Right atrium auricular region (tissue), 2 donors: ENCODE data around the gene GOLGA6L4. TPM values are rescaled to one million over a fixed set of nuclear protein-coding genes. Genes with fewer than 3 reads are reported as not detected.
"Not testable (repeated sequence)": the region's sequence is repeated elsewhere in the genome, so short reads cannot be mapped to it uniquely, and the experiment has no call there.

Experiments used
- DNase-seq: peaks from one replicate; pipeline ENCODE4 v3.0.0-alpha.2; 2019; ENCODE audit warnings: low spot score
- H3K27ac ChIP-seq, 2 donors: fragments of 200-600 bp; sonication (generic); 1 replicate in 1 of 2; 2 replicates in 1 of 2; pipeline ENCODE4 v1.5.1; 2016 to 2019
- H3K27me3 ChIP-seq, 2 donors: fragments of 200-600 bp; sonication (generic); one replicate each; pipeline versions ENCODE4 v1.5.1 to v1.6.0; 2017 to 2019
- H3K36me3 ChIP-seq: fragments of 200-600 bp; sonication (generic); one replicate; pipeline ENCODE4 v1.5.1; 2016
- H3K4me1 ChIP-seq, 2 donors: fragments of 200-600 bp; sonication (generic); one replicate each; pipeline versions ENCODE4 v1.5.1 to v1.6.0; 2017 to 2019
- H3K4me3 ChIP-seq, 2 donors: fragments of 200-600 bp; sonication (generic); 1 replicate in 1 of 2; 2 replicates in 1 of 2; pipeline ENCODE4 v1.5.1; 2017 to 2019; ENCODE audit warnings: mild to moderate bottlenecking in 1 of 2, moderate library complexity in 1 of 2
- H3K9me3 ChIP-seq, 2 donors: fragments of 200-600 bp; sonication (generic); one replicate each; pipeline ENCODE4 v1.5.1; 2019
- total RNA-seq, 2 donors: library from RNA; depleted of rRNA; stranded (reverse); fragments of >200 nt; gene quantifications; one replicate each; pipeline ENCODE4 v1.1.0, GENCODE V29; 2016
- TF ChIP-seq, protein P1 (sequence below), 2 donors: fragments of 200-600 bp; sonication (generic); IDR thresholded peaks; one replicate each; pipeline ENCODE4 v1.5.1; 2019; ENCODE audit warnings: antibody characterized with exemption in 2 of 2

The GOLGA6L4 gene, protein sequence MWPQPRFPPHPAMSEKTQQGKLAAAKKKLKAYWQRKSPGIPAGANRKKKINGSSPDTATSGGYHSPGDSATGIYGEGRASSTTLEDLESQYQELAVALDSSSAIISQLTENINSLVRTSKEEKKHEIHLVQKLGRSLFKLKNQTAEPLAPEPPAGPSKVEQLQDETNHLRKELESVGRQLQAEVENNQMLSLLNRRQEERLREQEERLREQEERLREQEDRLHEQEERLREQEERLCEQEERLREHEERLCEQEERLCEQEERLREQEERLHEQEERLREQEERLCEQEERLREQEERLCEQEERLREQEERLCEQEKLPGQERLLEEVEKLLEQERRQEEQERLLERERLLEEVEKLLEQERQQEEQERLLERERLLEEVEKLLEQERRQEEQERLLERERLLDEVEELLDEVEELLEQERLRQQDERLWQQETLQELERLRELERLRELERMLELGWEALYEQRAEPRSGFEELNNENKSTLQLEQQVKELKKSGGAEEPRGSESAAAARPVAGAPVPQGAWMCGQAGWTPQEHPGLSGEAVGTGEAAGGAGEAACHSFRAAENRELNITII
- under 1 TPM; 0.15 to 0.94 TPM for total RNA-seq

GRCh38 chr15:84235573-84235972 lies at the start of gene GOLGA6L4:
GOLGA6L4 (plus strand) TSS chr15:84235773; CDS start chr15:84235835, 62 bp downstream.
- not testable (repeated sequence) for H3K9me3 ChIP-seq, H3K36me3 ChIP-seq, H3K27me3 ChIP-seq, H3K27ac ChIP-seq, H3K4me1 ChIP-seq, H3K4me3 ChIP-seq, DNase-seq

DNA sequence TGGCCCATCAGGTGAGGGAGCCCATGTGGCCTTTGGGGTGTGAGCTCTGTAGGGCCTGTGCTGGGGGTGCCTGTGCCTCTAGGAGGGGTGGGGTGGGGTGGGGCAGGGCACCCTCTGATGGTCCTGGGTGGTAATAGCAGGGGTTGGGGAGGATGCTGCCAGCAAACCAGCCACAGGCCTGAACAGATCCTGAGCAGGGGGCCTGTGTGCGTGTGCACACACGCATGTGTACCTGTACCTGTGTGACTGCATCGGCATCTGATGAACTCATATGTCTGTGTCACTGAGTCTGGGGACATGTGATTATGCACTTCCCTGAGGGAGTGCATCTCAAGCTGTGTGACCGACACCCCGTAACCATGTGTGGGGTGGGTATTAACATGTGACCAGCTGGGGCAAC lies 42.6 kb upstream of the GOLGA6L4 start:
- not testable (repeated sequence) for H3K36me3 ChIP-seq, H3K4me3 ChIP-seq, DNase-seq, H3K27me3 ChIP-seq, H3K9me3 ChIP-seq, H3K27ac ChIP-seq, H3K4me1 ChIP-seq

DNA sequence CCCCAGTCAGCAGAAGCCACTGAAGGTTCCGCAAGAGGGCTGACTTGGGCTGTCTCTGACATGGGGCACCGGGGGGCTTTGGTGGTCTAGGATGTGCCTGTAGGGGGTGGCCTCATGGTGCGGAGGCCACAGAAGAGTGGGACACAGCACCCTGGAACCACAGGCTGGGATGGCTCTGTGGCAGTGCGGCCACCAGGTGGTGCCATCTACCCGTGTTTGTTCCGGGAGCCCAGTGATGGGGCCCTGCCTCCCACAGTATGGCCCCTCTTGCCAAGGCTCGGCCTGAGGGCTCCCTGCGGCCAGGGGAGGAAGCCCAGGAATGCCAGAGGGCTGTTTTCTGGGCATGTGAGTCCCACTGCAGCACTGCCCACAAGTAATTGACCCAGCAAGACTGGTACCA lies 40.0 kb upstream of the GOLGA6L4 start:
- not testable (repeated sequence) for DNase-seq, H3K27ac ChIP-seq, H3K4me3 ChIP-seq, H3K36me3 ChIP-seq, H3K9me3 ChIP-seq, H3K27me3 ChIP-seq, H3K4me1 ChIP-seq

GRCh38 chr15:84196530-84197188 lies 38.9 kb upstream of the GOLGA6L4 start:
- H3K27me3 ChIP-seq, H3K4me1 ChIP-seq, DNase-seq, H3K9me3 ChIP-seq, H3K27ac ChIP-seq, H3K4me3 ChIP-seq, H3K36me3 ChIP-seq: not testable (repeated sequence)

GRCh38 chr15:84199865-84200264 lies 35.7 kb upstream of the GOLGA6L4 start:
- not testable (repeated sequence) for H3K9me3 ChIP-seq, H3K36me3 ChIP-seq, H3K27me3 ChIP-seq, H3K27ac ChIP-seq, H3K4me3 ChIP-seq, DNase-seq, H3K4me1 ChIP-seq

- not testable (repeated sequence) for H3K4me3 ChIP-seq, DNase-seq, H3K27me3 ChIP-seq, H3K36me3 ChIP-seq, H3K4me1 ChIP-seq, H3K27ac ChIP-seq, H3K9me3 ChIP-seq
- TF ChIP-seq, protein P1, sequence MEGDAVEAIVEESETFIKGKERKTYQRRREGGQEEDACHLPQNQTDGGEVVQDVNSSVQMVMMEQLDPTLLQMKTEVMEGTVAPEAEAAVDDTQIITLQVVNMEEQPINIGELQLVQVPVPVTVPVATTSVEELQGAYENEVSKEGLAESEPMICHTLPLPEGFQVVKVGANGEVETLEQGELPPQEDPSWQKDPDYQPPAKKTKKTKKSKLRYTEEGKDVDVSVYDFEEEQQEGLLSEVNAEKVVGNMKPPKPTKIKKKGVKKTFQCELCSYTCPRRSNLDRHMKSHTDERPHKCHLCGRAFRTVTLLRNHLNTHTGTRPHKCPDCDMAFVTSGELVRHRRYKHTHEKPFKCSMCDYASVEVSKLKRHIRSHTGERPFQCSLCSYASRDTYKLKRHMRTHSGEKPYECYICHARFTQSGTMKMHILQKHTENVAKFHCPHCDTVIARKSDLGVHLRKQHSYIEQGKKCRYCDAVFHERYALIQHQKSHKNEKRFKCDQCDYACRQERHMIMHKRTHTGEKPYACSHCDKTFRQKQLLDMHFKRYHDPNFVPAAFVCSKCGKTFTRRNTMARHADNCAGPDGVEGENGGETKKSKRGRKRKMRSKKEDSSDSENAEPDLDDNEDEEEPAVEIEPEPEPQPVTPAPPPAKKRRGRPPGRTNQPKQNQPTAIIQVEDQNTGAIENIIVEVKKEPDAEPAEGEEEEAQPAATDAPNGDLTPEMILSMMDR (IDR thresholded peaks at IDR 0.05): peak in 1 of 2 donors; percentile 17
These were observed 10.9 kb downstream of the GOLGA6L4 start for GRCh38 chr15:84246441-84246840.
